Urinary bladder (tissue), 4 donors: Measurements from ENCODE around the gene CASQ1. TPM values are rescaled to one million over a fixed set of nuclear protein-coding genes. Genes with fewer than 3 reads are reported as not detected.

Experiments
- DNase-seq: peaks from one replicate; pipeline ENCODE4 v3.0.0-alpha.2; 2015; ENCODE audit errors: extremely low spot score
- H3K27ac ChIP-seq: one replicate; pipeline ENCODE4 v1.5.1; 2013; ENCODE audit warnings: low read depth, mild to moderate bottlenecking, moderate library complexity
- H3K36me3 ChIP-seq: one replicate; pipeline ENCODE4 v1.6.1; 2013; ENCODE audit warnings: mild to moderate bottlenecking, moderate library complexity; ENCODE audit not compliant: insufficient read depth
- H3K4me1 ChIP-seq: one replicate; pipeline ENCODE4 v1.6.1; 2013; ENCODE audit warnings: mild to moderate bottlenecking, moderate library complexity; ENCODE audit not compliant: insufficient read depth
- H3K4me3 ChIP-seq: one replicate; pipeline ENCODE4 v1.5.1; 2013; ENCODE audit warnings: low read depth, low read length
- WGBS: extraction: QIAGEN DNeasy Blood & Tissue Kit; methylation state at CpG from one replicate; pipeline ENCODE4 v1.1.7; 2013; 5-methylcytosine and 5-hydroxymethylcytosine counted together
- polyA plus RNA-seq: library from polyadenylated mRNA; stranded (reverse); fragments of 200-250 nt; gene quantifications from one replicate; pipeline ENCODE4 v1.2.3, GENCODE V29; 2013
- total RNA-seq: library from RNA; depleted of rRNA; stranded (reverse); fragments of >200 nt; gene quantifications from one replicate; pipeline ENCODE4 v1.2.3, GENCODE V29; 2014
- donor health status: healthy with polysubstance abuse.
- donor health status: healthy.

CASQ1 gene
- total and polyA plus RNA-seq, 2 donors, result 4.5 to 10.5 TPM

GRCh38 chr1:160214481-160215140 is 24.2 kb downstream of the CASQ1 start:
- WGBS, result 77% methylated on average over 3 of the region's 3 CpGs
- H3K36me3 ChIP-seq, result peaks cover 11% of the 10 kb centered on the region
- no peaks in the 10 kb centered on the region for H3K4me1 ChIP-seq
- H3K4me3 ChIP-seq, result no peak overlapping the region
- DNase-seq, result no peak
- H3K27ac ChIP-seq, result no peak overlapping the region

- Histone ChIP-seq H3K36me3 (peaks cover 11% of the 10 kb centered on the region), H3K4me1 (no peaks in the 10 kb centered on the region), H3K4me3 (no peak overlapping the region), H3K27ac (no peak overlapping the region)
- no peak for DNase-seq
Measured at GRCh38 chr1:160216301-160216700, 25.9 kb downstream of the CASQ1 start.

DNA sequence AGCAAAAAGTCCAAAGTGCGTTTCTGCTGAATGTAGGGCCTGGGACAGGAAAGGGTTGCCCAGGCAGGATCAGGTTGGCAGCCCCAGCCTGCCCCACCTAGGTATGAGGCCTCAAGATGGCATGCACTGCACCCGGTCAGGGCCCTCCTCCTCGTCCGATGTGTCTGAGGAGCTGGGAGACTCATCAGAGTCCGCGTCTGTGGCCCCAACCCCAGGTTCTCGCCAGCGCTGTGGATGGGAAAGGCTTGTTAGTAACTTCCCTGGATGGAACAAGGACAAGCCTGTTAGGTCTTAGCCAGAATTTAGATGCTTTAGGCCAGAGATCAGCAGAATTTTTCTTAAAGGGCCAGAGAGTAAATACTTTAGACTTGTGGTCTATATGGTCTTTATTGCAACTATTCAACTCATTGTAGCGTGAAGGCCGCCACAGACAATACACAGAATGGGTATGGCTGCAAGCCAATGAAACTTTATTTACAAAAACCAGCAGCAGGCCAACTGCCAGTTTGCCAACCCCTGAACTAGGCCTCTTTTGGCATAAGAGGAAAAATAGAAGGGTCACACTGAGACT is 27.2 kb downstream of the CASQ1 start:
- Histone ChIP-seq H3K4me3 (no peak overlapping the region), H3K27ac (no peak overlapping the region), H3K4me1 (no peaks in the 10 kb centered on the region), H3K36me3 (peaks cover 11% of the 10 kb centered on the region)
- DNase-seq, result no peak
- WGBS, result 33% methylated on average over 10 of the region's 10 CpGs

DNA sequence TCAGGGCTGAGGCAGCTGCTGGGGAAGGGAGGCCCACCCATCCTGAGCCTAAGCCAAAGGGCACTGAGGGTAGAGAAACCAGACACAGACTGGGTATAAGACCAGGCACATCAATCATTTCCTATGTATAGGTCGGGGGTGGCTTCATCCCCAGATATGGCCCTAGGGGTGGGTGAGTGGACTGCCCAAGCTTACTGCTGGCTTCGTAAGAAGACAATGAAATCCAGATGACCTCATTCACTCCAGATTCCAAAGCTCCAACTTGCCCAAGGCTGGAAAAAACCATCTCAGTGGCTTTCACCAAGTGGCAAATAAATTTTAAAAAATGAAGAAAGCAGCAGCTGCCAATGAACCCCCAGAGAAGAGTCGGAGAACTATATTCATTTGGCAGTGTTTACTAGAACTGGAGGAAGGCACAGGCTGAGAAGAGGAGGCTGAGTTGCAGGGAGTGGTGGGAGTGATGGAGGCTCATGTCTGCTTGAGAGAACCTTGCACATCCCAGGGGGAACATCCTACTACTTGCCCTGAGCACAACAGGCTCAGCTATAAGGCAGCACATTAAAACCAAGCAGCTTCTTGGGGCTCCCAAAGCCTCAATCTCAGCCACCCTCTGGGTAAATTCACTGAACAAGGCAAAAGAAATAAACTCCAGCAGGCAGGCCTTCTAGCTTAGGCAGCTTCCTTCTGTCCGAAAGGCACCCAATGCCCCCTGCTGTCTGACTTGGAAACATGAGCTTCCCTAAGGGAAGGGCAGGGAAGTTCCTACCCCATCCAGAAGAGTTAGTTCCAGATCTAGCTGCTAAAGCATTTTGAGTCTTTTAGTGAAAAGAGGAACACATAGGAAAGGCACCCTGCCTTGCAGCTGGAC is 28.9 kb downstream of the CASQ1 start:
- DNase-seq, result no peak
- Histone ChIP-seq H3K36me3 (peaks cover 9% of the 10 kb centered on the region), H3K4me1 (no peaks in the 10 kb centered on the region), H3K4me3 (no peak overlapping the region), H3K27ac (no peak overlapping the region)
- 37% methylated on average over 4 of the region's 4 CpGs for WGBS

- DNase-seq, result no peak
- no peak overlapping the region for H3K27ac ChIP-seq
- no peak overlapping the region for H3K4me3 ChIP-seq
- H3K4me1 ChIP-seq, result no peaks in the 10 kb centered on the region
- peaks cover 13% of the 10 kb centered on the region for H3K36me3 ChIP-seq
- WGBS, result 81% methylated on average over 2 of the region's 2 CpGs
Measured at GRCh38 chr1:160220301-160220700, 29.9 kb downstream of the CASQ1 start.

DNA sequence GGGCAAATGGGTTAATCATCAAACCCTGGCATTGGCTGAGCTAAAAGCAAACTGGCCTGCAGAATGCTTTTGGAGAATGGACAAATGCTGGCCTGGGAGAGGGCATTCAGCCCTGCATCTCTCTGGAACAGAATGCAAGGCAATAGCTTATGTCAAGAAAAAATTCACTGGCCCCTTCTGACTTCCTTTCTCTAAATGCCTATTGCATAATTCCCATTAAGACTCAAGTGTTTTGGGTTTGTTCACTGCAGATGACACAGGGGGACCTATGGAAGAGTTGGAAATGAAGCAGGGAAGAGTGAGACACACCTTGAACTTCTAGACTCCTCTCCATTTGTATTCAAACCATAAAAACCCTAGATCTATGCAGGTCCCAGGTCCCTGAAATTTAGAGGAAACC is 30.7 kb downstream of the CASQ1 start:
- no peak for DNase-seq
- no peak overlapping the region for H3K4me3 ChIP-seq
- peaks cover 9% of the 10 kb centered on the region for H3K36me3 ChIP-seq
- H3K4me1 ChIP-seq, result no peaks in the 10 kb centered on the region
- no peak overlapping the region for H3K27ac ChIP-seq

- Histone ChIP-seq H3K36me3 (peaks cover 7% of the 10 kb centered on the region), H3K4me3 (no peak overlapping the region), H3K27ac (no peak overlapping the region), H3K4me1 (no peaks in the 10 kb centered on the region)
- WGBS, result 90% methylated on average over 3 of the region's 3 CpGs
- no peak for DNase-seq
Measured at GRCh38 chr1:160222546-160222945, 32.2 kb downstream of the CASQ1 start.

- 98% methylated on average over 2 of the region's 2 CpGs for WGBS
- Histone ChIP-seq H3K4me3 (no peak overlapping the region), H3K27ac (no peak overlapping the region), H3K36me3 (peaks cover 7% of the 10 kb centered on the region), H3K4me1 (no peaks in the 10 kb centered on the region)
- DNase-seq, result no peak
Measured at GRCh38 chr1:160224606-160225005, 34.2 kb downstream of the CASQ1 start.

DNA sequence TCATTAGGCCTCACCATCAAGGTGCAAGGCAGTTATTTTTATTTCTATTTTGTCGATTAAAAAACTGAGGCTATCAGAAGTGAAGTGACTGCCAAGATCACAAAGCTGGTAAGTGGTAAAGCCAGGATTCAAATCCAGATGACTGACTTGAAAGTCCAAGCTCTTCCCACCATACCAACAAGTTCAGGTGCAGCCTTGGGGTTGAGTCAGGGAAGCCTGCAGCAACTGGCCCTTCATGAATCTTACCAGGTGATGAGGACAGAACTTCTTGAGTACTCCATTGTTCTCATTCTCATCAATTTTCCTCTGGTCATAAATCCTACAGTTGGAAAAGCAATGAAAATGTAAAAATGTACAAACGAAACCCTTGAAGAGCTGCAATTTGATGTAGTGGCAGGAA is 35.0 kb downstream of the CASQ1 start:
- no peak overlapping the region for H3K27ac ChIP-seq
- WGBS, result 62% methylated on average over 2 of the region's 2 CpGs
- no peak for DNase-seq
- H3K36me3 ChIP-seq, result peaks cover 7% of the 10 kb centered on the region
- H3K4me1 ChIP-seq, result no peaks in the 10 kb centered on the region
- no peak overlapping the region for H3K4me3 ChIP-seq

DNA sequence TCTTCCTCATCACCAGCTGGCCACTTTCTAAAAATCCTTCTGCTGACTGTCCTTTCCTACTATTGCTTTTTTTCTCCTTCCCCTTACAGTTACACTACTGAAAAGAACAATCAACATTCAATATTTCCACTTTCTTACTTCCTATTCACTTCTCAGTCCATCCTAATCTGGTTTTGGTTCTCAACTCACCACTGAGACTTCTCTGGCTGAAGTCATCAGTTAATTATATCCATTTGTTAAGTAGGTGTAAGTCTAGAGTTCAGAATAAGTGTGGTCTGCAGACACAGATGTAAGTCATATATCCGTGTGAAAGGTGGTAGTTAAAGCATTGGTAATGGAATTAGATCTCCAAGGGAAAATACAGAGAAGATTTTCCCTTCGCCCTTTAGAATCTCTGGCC is 36.2 kb downstream of the CASQ1 start:
- peaks cover 7% of the 10 kb centered on the region for H3K36me3 ChIP-seq
- WGBS, result 91% methylated on average over 2 of the region's 2 CpGs
- no peak for DNase-seq
- H3K4me3 ChIP-seq, result no peak overlapping the region
- no peaks in the 10 kb centered on the region for H3K4me1 ChIP-seq
- H3K27ac ChIP-seq, result no peak overlapping the region

GRCh38 chr1:160227034-160227433 is 36.7 kb downstream of the CASQ1 start:
- H3K27ac ChIP-seq, result no peak overlapping the region
- WGBS, result 90% methylated on average over 4 of the region's 4 CpGs
- H3K4me3 ChIP-seq, result no peak overlapping the region
- peaks cover 7% of the 10 kb centered on the region for H3K36me3 ChIP-seq
- H3K4me1 ChIP-seq, result no peaks in the 10 kb centered on the region
- DNase-seq, result no peak

DNA sequence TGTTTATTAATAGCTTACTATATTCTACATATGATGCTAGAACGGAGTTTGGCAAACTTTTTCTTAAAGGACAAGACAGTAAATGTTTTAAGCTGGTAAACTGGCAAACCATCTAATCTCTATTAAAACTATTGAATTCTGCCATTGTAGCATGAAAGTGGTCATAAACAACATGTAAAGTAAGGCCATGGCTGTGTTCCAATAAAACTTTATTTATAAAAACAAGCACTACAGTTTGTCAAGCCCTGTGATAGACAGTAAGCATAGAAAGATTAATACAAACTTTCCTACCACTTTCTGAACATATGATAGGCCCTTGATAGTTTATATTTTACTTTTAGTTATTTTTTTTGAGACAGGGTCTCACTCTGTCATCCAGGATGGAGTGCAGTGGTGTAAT is 37.2 kb downstream of the CASQ1 start:
- WGBS, result 97% methylated on average over 1 of the region's 1 CpG
- H3K4me1 ChIP-seq, result no peaks in the 10 kb centered on the region
- no peak overlapping the region for H3K4me3 ChIP-seq
- DNase-seq, result no peak
- H3K36me3 ChIP-seq, result peaks cover 5% of the 10 kb centered on the region
- no peak overlapping the region for H3K27ac ChIP-seq

GRCh38 chr1:160228431-160228830 is 38.1 kb downstream of the CASQ1 start:
- H3K4me1 ChIP-seq, result no peaks in the 10 kb centered on the region
- H3K4me3 ChIP-seq, result no peak overlapping the region
- H3K27ac ChIP-seq, result no peak overlapping the region
- DNase-seq, result no peak
- peaks cover 5% of the 10 kb centered on the region for H3K36me3 ChIP-seq

DNA sequence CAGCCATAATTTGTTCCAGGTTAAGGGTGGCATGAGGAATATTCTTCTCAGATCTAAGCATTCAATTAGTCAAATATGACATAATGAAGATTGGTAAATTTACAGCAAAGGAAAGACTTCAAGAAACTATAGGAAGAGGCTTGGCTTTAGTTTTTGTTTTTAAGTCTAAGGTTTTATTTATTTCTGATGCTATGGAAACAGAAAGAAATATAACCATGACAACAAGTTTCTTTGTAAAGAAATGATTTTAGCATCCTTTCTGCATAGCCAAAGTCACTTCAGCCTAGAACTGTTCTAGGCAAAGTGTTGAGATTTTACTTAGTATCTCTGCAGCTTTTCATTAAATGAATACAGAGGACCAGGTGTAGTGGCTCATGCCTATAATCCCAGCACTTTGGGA is 42.5 kb downstream of the CASQ1 start:
- H3K4me3 ChIP-seq, result no peak overlapping the region
- no peak overlapping the region for H3K27ac ChIP-seq
- no peak for DNase-seq
- H3K4me1 ChIP-seq, result no peaks in the 10 kb centered on the region
- peaks cover 7% of the 10 kb centered on the region for H3K36me3 ChIP-seq
